WERI-Rb-1 (cell line): ENCODE data around the gene NUP62.

Source experiments
- DNase-seq: peaks from one replicate; pipeline ENCODE4 v3.0.0-alpha.2; 2020
- H3K27ac ChIP-seq: fragments of 250-450 bp; sonication (Bioruptor Pico); 2 replicates; pipeline ENCODE4 v1.5.1; 2020; ENCODE audit warnings: mild to moderate bottlenecking, moderate library complexity
- H3K27me3 ChIP-seq: fragments of 250-450 bp; sonication (Bioruptor Pico); 2 replicates; pipeline ENCODE4 v1.5.1; 2021; ENCODE audit warnings: mild to moderate bottlenecking, low read depth, moderate library complexity; ENCODE audit not compliant: insufficient read depth, severe bottlenecking
- H3K36me3 ChIP-seq: fragments of 250-450 bp; sonication (Bioruptor Pico); 2 replicates; pipeline ENCODE4 v1.5.1; 2020; ENCODE audit warnings: mild to moderate bottlenecking, moderate library complexity
- H3K4me3 ChIP-seq: 2 replicates; pipeline ENCODE4 v1.5.1; 2011; ENCODE audit warnings: low read depth, mild to moderate bottlenecking, control low read depth, low read length
- H3K9me3 ChIP-seq: fragments of 250-450 bp; sonication (Bioruptor Pico); 2 replicates; pipeline ENCODE4 v1.5.1; 2021; ENCODE audit warnings: mild to moderate bottlenecking, moderate library complexity; ENCODE audit not compliant: severe bottlenecking
- CTCF ChIP-seq: IDR thresholded peaks from 2 replicates; pipeline ENCODE4 v1.5.1; 2011; ENCODE audit warnings: low read depth, mild to moderate bottlenecking, control low read depth, inconsistent platforms, low read length

NUP62 gene

GRCh38 chr19:49896863-49897621 lies 32.3 kb downstream of the NUP62 start, which contains the start of gene IL4I1:
Gene IL4I1 (minus strand): TSS chr19:49896887. CDS start chr19:49896160, 727 bp downstream.
- DNase-seq: no peak
- no peak for TF ChIP-seq CTCF
- Histone ChIP-seq H3K9me3 (no peaks in the 10 kb centered on the region), H3K36me3 (no peaks in the 10 kb centered on the region), H3K27me3 (no peaks in the 10 kb centered on the region), H3K27ac (no peak within 1 kb of the TSS), H3K4me3 (no peak within 1 kb of the TSS)

GRCh38 chr19:49895566-49896297 lies 33.6 kb downstream of the NUP62 start:
- Histone ChIP-seq H3K27ac (no peak overlapping the region), H3K27me3 (no peaks in the 10 kb centered on the region), H3K4me3 (no peak overlapping the region), H3K9me3 (no peaks in the 10 kb centered on the region), H3K36me3 (no peaks in the 10 kb centered on the region)
- no peak for DNase-seq
- TF ChIP-seq CTCF: no peak

GRCh38 chr19:49894879-49895565 lies 34.3 kb downstream of the NUP62 start:
- H3K27ac ChIP-seq: no peak overlapping the region
- H3K9me3 ChIP-seq: no peaks in the 10 kb centered on the region

GRCh38 chr19:49894011-49894664 lies 35.2 kb downstream of the NUP62 start:
- TF ChIP-seq CTCF: no peak
- no peaks in the 10 kb centered on the region for H3K9me3 ChIP-seq
- H3K36me3 ChIP-seq: no peaks in the 10 kb centered on the region
- no peak for DNase-seq
- no peaks in the 10 kb centered on the region for H3K27me3 ChIP-seq
- H3K4me3 ChIP-seq: no peak overlapping the region
- H3K27ac ChIP-seq: no peak overlapping the region

More at GRCh38 chr19:49894879-49895565, 34.3 kb downstream of the NUP62 start:
- no peaks in the 10 kb centered on the region for H3K36me3 ChIP-seq
- H3K4me3 ChIP-seq: no peak overlapping the region
- DNase-seq: no peak
- no peaks in the 10 kb centered on the region for H3K27me3 ChIP-seq
- no peak for TF ChIP-seq CTCF

DNA sequence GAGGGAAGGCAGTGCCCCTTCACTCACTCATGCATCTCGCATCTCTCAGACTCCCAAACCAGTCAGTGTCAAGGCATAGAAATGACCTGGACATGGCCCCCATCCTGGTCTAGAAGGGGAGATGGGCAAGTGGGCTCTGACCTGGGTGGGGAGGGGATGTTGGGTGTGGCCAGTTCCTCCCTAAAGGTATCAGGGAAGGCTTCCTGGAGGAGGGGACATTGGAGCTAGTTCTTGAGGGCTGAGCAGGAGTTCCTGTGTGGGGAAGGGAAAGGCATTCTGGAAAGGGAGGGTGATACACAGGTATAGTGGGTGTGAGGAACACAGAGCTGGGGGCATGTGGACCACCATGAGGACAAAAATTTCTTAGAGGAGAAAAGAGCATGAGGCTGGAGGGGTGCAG lies 36.6 kb downstream of the NUP62 start:
- no peak overlapping the region for H3K4me3 ChIP-seq
- no peaks in the 10 kb centered on the region for H3K36me3 ChIP-seq
- no peak for TF ChIP-seq CTCF
- no peaks in the 10 kb centered on the region for H3K9me3 ChIP-seq
- DNase-seq: no peak
- H3K27me3 ChIP-seq: no peaks in the 10 kb centered on the region
- H3K27ac ChIP-seq: no peak overlapping the region
